HG03575 (cell line): ENCODE results near the gene FBP1.
"Not testable (repeated sequence)": the region's sequence is repeated elsewhere in the genome, so short reads cannot be mapped to it uniquely, and the experiment has no call there.

Source experiments
- ATAC-seq: cut with Tn5 transposase; IDR thresholded peaks from one replicate; pipeline ENCODE4 v1.9.1; 2021; ENCODE audit not compliant: unreplicated experiment, insufficient number of reproducible peaks, low FRiP score; ENCODE audit errors: extremely low read depth

The FBP1 gene

GRCh38 chr9:94625835-94626234 lies 13.5 kb downstream of the FBP1 start:
- no peak for ATAC-seq

GRCh38 chr9:94624629-94625028 lies 14.7 kb downstream of the FBP1 start:
- no peak for ATAC-seq

- ATAC-seq = no peak
These were observed 16.1 kb downstream of the FBP1 start for GRCh38 chr9:94623253-94623652.

GRCh38 chr9:94622087-94622800 lies 17.1 kb downstream of the FBP1 start:
- ATAC-seq = no peak

DNA sequence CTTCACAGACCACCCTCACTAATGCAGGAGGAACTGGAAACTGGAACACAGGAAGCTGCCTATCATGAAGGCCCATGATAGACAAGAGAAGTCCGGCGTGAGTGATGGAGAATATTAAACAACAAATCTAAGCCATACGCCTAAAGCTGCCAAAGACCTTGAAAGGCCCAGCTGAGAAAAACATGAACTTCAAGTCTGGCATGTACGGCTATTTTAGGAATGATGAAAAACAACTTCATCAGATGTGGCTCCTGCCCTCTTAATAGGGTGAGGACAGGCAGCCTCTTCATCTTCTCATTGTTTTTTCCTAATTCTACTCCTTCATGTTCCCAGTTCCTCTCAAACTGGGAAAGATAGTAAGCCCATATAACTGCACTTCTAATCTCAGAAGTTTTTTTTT lies 20.3 kb downstream of the FBP1 start:
- no peak for ATAC-seq

GRCh38 chr9:94613003-94613402 lies 26.3 kb downstream of the FBP1 start:
- ATAC-seq = no peak

- no peak for ATAC-seq
These were observed 27.2 kb downstream of the FBP1 start for GRCh38 chr9:94612071-94612470.

GRCh38 chr9:94611638-94612068 lies 27.7 kb downstream of the FBP1 start:
- ATAC-seq = no peak

DNA sequence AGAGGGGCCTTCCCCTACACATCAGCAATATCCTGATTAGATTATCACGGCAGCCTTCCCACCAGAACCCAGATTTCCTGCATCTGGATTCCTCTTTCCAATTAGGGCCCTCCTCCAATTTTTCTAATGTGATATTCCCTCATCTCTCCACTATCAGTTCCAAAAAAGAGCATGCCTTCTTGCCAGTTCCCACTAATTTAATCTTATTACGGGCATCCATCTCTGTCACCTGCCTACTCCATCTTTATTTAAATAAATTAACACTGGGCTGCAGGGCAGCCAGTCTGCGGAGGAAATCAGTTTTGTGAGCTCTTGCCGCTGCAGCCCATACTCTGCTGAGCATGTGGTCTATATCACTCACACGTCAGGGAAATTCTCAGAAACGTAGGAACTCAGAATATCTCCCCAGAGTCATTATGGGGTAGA lies 29.1 kb downstream of the FBP1 start:
- no peak for ATAC-seq

GRCh38 chr9:94607423-94607691 lies 32.0 kb downstream of the FBP1 start:
- no peak for ATAC-seq

GRCh38 chr9:94606646-94607422 lies 32.5 kb downstream of the FBP1 start:
- ATAC-seq = no peak

- no peak for ATAC-seq
These were observed 35.8 kb downstream of the FBP1 start for GRCh38 chr9:94603259-94604160.

DNA sequence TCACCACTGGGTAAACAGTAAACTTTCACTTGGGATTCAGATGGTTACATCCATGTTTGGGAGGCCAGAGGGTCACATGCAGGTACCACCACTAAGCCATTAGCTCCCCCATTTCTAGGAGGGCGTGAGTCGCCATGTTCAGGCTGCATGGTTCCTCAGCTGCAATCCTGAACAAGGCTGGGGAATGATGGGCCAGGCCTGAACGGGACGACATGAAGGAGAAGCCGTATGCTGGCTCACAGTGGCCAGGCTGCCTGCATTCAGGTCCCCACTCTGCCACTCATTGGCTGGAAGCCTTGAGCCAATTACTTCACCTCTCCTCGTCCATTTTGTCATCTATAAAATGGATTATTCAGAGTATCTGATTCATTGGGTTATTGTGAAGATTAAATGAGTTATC lies 36.7 kb downstream of the FBP1 start:
- ATAC-seq = no peak

DNA sequence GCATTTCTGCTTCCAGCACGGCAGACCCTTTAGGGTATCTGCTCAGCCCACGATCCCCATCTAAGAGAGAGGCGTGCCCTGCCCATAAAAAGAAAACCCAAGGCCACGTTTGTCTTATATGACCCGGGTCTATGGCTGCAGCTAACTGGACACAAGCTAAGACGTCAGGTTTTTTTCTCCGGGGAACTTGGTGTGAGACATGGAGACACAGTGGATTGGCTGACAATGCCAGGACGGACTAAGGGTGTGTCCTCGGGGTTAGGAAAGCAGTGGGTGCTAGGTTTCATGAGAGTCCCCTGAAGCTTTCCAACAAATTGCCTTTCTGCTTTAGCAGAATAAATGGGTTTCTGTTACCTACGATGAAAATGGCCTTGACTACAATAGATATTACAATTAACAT lies 38.6 kb downstream of the FBP1 start:
- ATAC-seq = no peak

GRCh38 chr9:94600258-94600657 lies 39.1 kb downstream of the FBP1 start:
- ATAC-seq = no peak

DNA sequence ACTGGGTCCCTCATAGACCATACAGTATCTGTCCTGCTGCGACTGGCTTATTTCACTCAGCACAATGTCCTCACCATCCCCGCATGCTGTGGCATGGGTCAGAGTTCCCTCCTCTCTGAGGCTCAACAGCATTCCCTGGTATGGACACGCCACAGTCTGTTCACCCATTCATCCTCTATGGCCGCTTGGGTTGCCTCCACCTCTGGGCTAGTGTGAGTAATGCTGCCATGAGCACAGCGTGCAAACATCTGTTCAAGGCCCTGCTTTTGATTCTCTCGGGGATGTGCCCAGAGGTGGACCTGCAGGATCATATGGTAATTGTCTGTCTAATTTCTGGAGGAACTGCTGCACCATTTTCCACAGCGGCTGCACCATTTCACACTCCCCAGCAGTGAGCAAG lies 40.2 kb downstream of the FBP1 start:
- ATAC-seq = no peak

DNA sequence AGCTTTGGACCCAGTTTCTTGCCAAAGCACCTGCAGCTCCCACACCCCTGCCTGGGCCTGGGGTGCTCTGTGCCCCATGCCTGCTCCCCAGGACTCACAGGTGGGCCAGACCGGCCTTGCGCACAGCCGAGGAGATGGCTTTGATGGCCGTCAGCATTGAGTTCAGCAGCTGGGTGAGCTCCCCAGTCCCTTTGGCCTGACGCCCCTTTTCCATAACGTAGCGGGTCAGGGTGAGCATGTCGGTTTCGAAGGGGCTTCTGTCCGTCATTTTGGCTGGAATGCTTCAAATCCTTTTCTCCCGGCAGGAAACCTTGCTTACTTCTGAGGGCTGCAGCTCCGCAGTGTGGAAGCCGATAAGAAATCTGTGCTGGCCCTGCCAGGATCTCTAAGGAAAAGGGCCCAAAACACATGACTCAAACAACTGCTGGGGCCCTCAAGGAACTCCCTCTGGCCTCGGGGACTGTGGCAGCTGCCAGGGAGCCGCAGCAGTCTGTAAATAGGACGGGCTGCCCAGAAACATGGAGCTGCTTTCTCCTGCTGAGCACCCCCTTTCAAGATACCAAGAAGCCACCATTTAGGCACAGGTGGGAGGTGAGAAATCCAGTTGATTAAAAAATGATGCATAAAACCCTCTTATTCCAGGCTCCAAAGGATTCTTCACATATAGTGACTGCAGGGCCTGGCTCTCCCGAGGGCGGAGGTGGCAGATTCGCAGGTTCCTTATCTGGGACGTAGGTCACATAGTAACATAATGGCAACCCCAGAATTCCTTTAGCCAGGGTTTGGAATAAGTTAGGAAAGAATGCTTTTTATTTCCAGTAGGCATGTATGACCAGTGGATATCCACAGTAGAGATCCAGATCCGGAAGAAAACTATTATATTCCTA lies 45.6 kb downstream of the FBP1 start, which contains the start of gene FBP2:
Gene FBP2 (minus strand): TSS at position 366 of the 887 bp plus-strand sequence. CDS start 98 bp downstream, at position 268.
- no peak for ATAC-seq

DNA sequence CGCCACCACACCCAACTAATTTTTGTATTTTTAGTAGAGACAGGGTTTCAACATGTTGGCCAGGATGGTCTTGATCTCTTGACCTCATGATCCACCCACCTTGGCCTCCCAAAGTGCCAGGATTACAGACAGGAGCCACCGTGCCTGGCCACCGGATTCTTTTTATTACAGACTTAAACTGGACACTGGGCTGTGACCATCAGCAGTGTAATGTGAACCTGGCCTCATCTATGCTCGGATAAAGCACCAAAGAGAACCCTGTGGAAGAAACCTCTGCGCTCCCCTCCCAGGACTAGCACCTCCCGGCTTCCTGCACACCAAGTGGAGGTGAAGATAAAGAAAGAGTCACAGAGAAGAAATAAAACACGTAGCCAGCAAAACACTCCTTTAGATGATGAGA lies 46.6 kb downstream of the FBP1 start:
- not testable (repeated sequence) for ATAC-seq

- ATAC-seq = no peak
These were observed 47.4 kb downstream of the FBP1 start for GRCh38 chr9:94591876-94592275.
